GM21367 (cell line): ENCODE results near the gene CCNG2.

Experiments
- ATAC-seq: cut with Tn5 transposase; IDR thresholded peaks from one replicate; pipeline ENCODE4 v1.9.1; 2021; ENCODE audit not compliant: unreplicated experiment

The CCNG2 gene

GRCh38 chr4:77201343-77201742 lies 44.3 kb downstream of the CCNG2 start:
- no peak for ATAC-seq

DNA sequence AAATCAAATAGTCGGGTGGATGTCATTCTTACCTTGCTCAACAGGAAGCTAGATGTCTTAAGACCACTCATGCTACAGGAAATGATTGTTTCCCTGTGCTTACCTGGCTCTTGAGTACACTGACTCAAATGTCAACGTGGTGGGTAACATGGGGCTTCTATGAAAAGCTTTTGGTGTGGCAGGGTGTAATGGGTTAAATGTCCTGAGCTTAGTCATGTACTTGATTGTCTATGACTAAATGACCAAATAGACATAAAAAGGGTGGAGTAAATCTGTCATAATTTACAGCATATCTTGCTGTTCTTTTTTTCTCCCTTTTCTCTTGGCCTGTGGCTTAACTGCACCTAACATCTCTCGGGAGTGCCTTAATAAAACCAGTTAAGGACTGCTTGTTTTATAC lies 44.9 kb downstream of the CCNG2 start:
- no peak for ATAC-seq

- ATAC-seq: no peak
Observed at GRCh38 chr4:77202491-77202890, 45.5 kb downstream of the CCNG2 start.

DNA sequence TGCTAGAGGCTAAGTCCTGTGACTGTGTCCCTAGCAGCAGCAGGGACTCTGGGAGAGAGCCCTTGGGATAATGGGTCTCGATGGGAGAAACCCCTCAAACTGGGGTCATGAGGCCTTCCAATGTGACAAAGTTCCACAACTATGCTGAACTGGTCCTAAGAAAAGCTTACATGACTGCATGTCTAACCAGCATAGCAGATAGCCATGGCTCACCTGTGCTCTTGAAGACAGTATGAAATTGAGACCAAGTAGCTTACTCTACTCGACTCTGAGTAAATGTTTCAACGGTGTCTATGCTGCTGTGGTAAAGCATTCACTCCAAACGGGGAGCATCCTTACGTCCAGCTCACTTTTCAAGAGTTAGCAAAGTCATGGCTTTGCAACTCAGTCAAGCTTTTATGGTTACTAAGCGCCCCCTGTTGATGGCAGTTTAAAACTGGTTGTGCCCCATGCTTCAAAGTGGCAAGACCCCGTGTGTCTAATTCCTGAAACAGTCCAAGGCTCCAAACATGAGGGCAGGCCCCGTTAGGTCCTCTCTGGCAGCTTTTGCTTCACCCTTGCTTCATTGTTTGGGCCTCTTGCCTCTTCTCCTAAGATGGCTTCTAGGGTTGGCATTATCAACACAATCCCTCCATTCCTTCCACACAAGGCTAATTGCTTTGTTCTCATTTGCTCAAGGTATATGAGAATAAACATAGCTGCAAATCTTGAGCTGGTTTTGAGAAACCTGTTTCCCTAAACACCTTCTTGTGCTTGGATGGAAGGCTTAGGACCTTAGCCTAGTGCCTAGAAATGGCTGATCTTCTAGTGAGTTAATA lies 46.6 kb downstream of the CCNG2 start:
- no peak for ATAC-seq

DNA sequence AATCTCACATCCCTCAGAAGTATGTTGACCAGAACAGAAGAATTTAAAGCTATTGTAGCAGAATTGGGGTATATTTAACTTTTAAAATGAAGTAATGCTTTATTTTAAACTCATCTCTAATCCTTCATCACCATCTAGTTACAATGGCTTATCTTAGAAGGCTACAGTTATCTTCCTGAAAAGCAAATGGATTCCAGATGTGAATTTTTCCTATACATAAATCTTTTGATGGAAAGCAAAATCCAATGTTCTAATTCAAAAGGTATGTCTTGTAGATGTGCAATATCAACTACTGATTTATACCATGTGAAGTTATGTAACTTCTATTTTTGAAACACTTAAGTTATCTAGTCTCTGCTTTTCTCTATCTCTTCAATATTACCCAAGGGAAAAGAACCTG lies 47.6 kb downstream of the CCNG2 start:
- ATAC-seq: no peak

DNA sequence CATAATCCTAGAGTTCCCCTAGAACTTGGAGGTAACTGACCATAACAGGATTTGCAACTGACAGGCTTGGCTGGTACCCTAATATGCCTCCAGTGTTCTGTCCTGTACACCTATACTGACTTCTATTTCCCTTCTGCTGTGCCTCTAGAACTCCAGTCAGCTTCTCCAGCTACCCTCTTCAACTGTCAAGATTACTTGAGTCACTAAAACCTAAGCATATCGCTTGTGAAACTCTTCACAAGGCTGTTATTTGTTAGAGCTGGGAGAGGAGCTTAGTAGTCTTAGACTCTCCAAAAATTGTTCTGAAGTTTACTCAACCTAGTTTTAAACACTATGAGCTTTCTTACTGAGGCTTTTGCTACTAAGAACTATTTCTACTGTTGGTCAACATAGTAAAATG lies 52.0 kb downstream of the CCNG2 start:
- ATAC-seq: no peak

GRCh38 chr4:77209936-77210335 lies 52.9 kb downstream of the CCNG2 start:
- no peak for ATAC-seq

GRCh38 chr4:77215107-77215506 lies 58.1 kb downstream of the CCNG2 start:
- ATAC-seq: no peak

DNA sequence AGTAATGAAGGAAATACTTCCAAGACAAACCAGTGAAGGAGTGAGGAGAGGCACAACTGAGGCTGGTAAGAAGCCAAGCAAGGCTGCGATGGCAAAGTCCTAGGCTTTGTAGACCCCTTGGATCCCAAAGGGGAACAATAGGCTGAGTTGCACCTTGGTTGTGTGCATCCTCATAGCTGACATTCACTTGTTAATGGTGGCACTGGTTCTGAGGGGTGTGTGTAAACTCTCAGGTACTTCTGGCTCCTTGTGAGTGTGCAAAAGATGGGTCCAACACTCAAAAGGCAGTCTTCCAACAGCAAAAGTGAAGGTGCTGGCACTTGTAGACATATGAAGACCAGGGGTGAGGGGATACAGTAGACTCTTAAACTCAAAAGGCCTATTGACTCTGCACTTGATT lies 60.5 kb downstream of the CCNG2 start:
- no peak for ATAC-seq

DNA sequence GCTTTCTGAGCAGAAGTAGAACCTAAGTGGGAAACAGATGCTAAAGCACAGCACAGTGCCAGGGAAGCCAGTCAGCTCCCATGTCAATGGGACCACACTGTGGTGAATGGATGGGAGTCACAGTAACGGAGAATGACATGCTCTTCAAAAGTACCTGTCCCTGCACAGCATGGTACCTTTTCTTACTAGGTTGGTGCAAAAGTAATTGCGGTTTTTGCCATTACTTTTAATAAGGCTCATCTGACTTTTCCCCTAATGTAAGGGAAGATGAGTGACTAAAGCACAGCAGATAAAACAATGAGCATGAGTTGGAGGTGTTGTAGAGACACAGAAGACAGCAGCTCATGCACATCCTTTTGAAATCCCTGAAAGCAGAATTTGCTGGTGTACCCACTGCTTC lies 62.3 kb downstream of the CCNG2 start:
- ATAC-seq: no peak
